PFSK-1 (cell line): ENCODE results near the gene TBC1D7.

Experiments used
- FOXP2 ChIP-seq: optimal IDR thresholded peaks from 2 replicates; pipeline ENCODE3; 2011; ENCODE audit warnings: borderline replicate concordance, control low read depth, inconsistent platforms; ENCODE audit not compliant: insufficient read depth; ENCODE audit errors: extremely low read length, extremely low read depth
- POLR2AphosphoS5 ChIP-seq: IDR thresholded peaks from 2 replicates; pipeline ENCODE4 v1.6.1; 2012; ENCODE audit warnings: low read depth, mild to moderate bottlenecking, control low read depth, low read length, moderate library complexity
- SIN3A ChIP-seq: IDR thresholded peaks from 2 replicates; pipeline ENCODE4 v1.6.1; 2012; ENCODE audit warnings: mild to moderate bottlenecking, low read length, moderate library complexity, borderline replicate concordance; ENCODE audit not compliant: insufficient read depth
- TAF1 ChIP-seq: IDR thresholded peaks from 2 replicates; pipeline ENCODE4 v1.6.1; 2012; ENCODE audit warnings: low read length, control low read depth, borderline replicate concordance; ENCODE audit not compliant: insufficient read depth
- TF ChIP-seq, protein P1 (sequence below), 2 experiments: IDR thresholded peaks; 2 replicates each; pipeline versions ENCODE4 v1.6.1 to v1.8.0; 2011 to 2012; ENCODE audit warnings: low read depth in 2 of 2, low read length in 2 of 2, control low read depth in 1 of 2, inconsistent platforms in 1 of 2, mild to moderate bottlenecking in 1 of 2, moderate library complexity in 1 of 2; ENCODE audit not compliant: insufficient read depth in 1 of 2

The TBC1D7 gene

DNA sequence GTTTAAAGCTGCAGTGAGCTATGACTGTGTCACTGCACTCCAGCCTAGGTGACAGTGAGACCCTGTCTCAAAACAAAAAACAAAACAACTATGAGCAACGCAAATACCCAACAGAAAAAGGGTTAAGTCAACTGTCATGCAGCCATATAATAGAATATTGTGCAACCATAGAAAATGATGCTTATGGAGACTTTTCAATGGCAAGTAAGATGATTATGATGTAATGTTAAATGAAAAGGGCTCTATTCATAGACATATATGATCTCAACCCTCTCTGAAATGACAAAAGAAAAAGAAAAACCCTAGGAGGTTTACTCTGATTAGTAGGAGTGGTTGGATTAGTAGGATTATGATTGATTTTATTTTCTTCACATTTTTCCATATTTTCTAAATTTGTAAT, 41.3 kb upstream of the TBC1D7 start:
- TF ChIP-seq, protein P1, sequence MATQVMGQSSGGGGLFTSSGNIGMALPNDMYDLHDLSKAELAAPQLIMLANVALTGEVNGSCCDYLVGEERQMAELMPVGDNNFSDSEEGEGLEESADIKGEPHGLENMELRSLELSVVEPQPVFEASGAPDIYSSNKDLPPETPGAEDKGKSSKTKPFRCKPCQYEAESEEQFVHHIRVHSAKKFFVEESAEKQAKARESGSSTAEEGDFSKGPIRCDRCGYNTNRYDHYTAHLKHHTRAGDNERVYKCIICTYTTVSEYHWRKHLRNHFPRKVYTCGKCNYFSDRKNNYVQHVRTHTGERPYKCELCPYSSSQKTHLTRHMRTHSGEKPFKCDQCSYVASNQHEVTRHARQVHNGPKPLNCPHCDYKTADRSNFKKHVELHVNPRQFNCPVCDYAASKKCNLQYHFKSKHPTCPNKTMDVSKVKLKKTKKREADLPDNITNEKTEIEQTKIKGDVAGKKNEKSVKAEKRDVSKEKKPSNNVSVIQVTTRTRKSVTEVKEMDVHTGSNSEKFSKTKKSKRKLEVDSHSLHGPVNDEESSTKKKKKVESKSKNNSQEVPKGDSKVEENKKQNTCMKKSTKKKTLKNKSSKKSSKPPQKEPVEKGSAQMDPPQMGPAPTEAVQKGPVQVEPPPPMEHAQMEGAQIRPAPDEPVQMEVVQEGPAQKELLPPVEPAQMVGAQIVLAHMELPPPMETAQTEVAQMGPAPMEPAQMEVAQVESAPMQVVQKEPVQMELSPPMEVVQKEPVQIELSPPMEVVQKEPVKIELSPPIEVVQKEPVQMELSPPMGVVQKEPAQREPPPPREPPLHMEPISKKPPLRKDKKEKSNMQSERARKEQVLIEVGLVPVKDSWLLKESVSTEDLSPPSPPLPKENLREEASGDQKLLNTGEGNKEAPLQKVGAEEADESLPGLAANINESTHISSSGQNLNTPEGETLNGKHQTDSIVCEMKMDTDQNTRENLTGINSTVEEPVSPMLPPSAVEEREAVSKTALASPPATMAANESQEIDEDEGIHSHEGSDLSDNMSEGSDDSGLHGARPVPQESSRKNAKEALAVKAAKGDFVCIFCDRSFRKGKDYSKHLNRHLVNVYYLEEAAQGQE (IDR thresholded peaks at IDR 0.05; ENCODE audit: insufficient read depth in 1 of 2, low read depth in 2 of 2, low read length in 2 of 2): no peak
- TF ChIP-seq POLR2AphosphoS5 (no peak), FOXP2 (no peak), SIN3A (no peak), TAF1 (no peak)

GRCh38 chr6:13368731-13369115, 40.4 kb upstream of the TBC1D7 start:
- TF ChIP-seq, protein P1 (IDR thresholded peaks at IDR 0.05; ENCODE audit: insufficient read depth in 1 of 2, low read depth in 2 of 2, low read length in 2 of 2): no peak
- TF ChIP-seq POLR2AphosphoS5 (no peak), TAF1 (no peak), FOXP2 (no peak), SIN3A (no peak)

DNA sequence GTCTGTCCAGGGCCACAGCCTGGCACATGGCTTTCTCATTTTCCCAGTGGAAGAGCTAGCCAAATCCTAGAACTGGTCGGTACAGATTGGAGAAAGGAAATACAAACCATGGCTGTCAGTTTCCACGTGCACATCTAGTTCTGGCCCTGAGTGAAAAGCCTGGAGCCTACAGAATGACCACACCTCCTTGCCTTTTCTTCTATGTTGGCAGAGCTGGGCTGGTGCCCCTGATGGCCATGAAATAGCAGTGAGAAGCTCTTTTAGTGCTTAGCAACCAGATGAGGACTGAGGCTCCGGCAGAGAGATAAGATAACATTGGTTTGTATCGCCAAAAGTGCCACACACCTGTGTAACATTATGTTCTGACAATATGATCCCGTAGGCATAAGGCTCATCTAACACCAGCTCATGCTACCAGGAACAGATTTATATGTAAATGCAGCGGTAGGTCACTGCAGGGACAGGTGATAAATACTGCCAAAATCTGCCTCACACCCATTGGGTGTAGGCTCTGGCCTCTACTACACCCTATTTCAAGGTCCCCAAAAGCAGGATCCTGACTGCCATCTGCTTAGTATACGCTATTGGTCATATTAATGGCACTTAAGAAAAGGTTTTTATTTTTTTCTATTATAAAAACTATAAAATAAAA, 39.9 kb upstream of the TBC1D7 start:
- TF ChIP-seq FOXP2 (no peak), POLR2AphosphoS5 (no peak), TAF1 (no peak), SIN3A (no peak)
- TF ChIP-seq, protein P1 (IDR thresholded peaks at IDR 0.05; ENCODE audit: insufficient read depth in 1 of 2, low read depth in 2 of 2, low read length in 2 of 2): no peak

- TF ChIP-seq, protein P1 (IDR thresholded peaks at IDR 0.05; ENCODE audit: insufficient read depth in 1 of 2, low read depth in 2 of 2, low read length in 2 of 2): no peak
- TF ChIP-seq TAF1 (no peak), FOXP2 (no peak), SIN3A (no peak)
Measured at GRCh38 chr6:13367396-13367795, 39.1 kb upstream of the TBC1D7 start.
